ENCODE measurements around the gene SIRT7. TPM values are rescaled to one million over a fixed set of nuclear protein-coding genes. Genes with fewer than 3 reads are reported as not detected.

Gene SIRT7
- total RNA-seq, 2 experiments from 2014 or later, result 55.1 to 61.0 TPM

- Mint-ChIP-seq H3K4me1 (peaks cover 33% of the 10 kb centered on the region), H3K27ac (no peak overlapping the region), H3K36me3 (peaks cover 34% of the 10 kb centered on the region), H3K9me3 (ENCODE audit: low read depth) (no peaks in the 10 kb centered on the region), H3K27me3 (no peaks in the 10 kb centered on the region), H3K4me3 (peak overlapping the region; percentile 17)
- no peak for ATAC-seq
- CTCF ChIA-PET, result interaction anchor here (4.2 kb wide), 1 partner anchor 12 kb away, joined by 26 read pairs; the partner anchor contains the start of gene MAFG
- DNase-seq, result no peak
Measured at GRCh38 chr17:81915331-81915730, 2.6 kb downstream of the SIRT7 start.

GRCh38 chr17:81914103-81914850, 3.7 kb downstream of the SIRT7 start:
- ATAC-seq, result no peak
- Mint-ChIP-seq H3K27ac (no peak overlapping the region), H3K4me3 (no peak overlapping the region), H3K27me3 (no peaks in the 10 kb centered on the region), H3K4me1 (peaks cover 37% of the 10 kb centered on the region), H3K9me3 (ENCODE audit: low read depth) (no peaks in the 10 kb centered on the region), H3K36me3 (peaks cover 34% of the 10 kb centered on the region)
- CTCF ChIA-PET, result interaction anchor here (0.6 to 4.2 kb wide), 3 partner anchors 13 to 292 kb away, joined by 3 to 26 read pairs (median 3); partner anchors contain the start of genes MAFG and PYCR1
- DNase-seq, result no peak

- Mint-ChIP-seq H3K27me3 (no peaks in the 10 kb centered on the region), H3K4me3 (no peak overlapping the region), H3K27ac (no peak overlapping the region), H3K4me1 (peaks cover 33% of the 10 kb centered on the region), H3K36me3 (peaks cover 34% of the 10 kb centered on the region), H3K9me3 (ENCODE audit: low read depth) (no peaks in the 10 kb centered on the region)
- no peak for DNase-seq
- no peak for ATAC-seq
- CTCF ChIA-PET, result interaction anchor here (0.6 to 4.2 kb wide), 5 partner anchors 13 to 293 kb away, joined by 3 to 26 read pairs (median 3); partner anchors contain the start of genes MAFG and PYCR1
Measured at GRCh38 chr17:81913394-81914102, 4.4 kb downstream of the SIRT7 start.

DNA sequence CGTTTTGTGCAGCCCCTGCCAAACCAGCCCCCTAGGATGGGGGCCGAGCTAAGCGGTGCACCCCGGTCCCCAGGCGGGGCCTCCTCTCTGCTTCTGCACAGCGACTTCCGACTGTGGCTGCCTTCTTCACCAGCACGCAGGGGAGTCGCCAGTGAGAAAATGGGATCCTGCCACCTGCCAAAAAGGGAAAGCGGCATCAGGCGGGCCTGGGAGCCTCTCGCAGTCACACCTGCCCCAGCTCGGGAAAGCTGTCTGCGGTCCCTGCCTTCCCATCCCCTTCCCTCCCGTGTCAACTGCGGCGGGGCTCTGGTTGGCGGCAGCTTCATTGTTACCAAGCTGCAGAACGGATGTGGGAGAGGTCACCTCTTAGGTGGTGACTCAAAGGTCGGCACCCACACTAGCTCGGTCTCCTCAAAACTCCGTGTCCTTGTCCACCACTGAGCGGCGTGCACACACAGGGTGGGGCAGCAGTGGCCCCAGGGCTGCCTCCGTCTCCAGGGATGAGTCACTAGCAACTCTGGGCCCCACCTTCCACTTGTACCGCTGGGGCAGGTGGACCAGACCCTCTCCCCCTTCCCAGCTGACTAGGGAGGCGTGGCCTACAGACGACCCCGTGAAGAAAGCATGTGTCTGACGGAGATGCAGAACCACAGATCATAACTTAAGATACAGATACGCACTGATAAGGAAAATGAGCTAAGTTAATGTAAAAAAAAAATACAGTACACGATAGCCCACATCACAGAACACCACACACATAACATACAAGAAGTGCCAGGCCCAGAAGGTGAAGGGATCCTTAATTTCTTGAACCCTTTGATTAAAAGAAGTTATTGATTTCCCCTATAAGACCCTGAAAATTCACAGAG, 5.3 kb downstream of the SIRT7 start:
- peaks cover 28% of the 10 kb centered on the region for H3K4me1 Mint-ChIP-seq
- H3K4me3 Mint-ChIP-seq, result no peak overlapping the region
- peaks cover 32% of the 10 kb centered on the region for H3K36me3 Mint-ChIP-seq
- no peak for ATAC-seq
- no peak overlapping the region for H3K27ac Mint-ChIP-seq
- H3K27me3 Mint-ChIP-seq, result no peaks in the 10 kb centered on the region
- no peaks in the 10 kb centered on the region for H3K9me3 Mint-ChIP-seq (ENCODE audit: low read depth)
- DNase-seq, result no peak
- CTCF ChIA-PET, result interaction anchor here (0.9 to 1.0 kb wide), 3 partner anchors 14 to 107 kb away, joined by 3 to 4 read pairs (median 3); partner anchors contain the start of gene MAFG

- Mint-ChIP-seq H3K4me1 (peaks cover 23% of the 10 kb centered on the region), H3K27ac (no peak overlapping the region), H3K9me3 (ENCODE audit: low read depth) (no peaks in the 10 kb centered on the region), H3K27me3 (no peaks in the 10 kb centered on the region), H3K4me3 (peak overlapping the region; percentile 24), H3K36me3 (peaks cover 32% of the 10 kb centered on the region)
- DNase-seq, result no peak
- ATAC-seq, result no peak
- CTCF ChIA-PET, result interaction anchor here (0.9 kb wide), 1 partner anchor 15 kb away, joined by 3 read pairs; the partner anchor contains the start of gene MAFG
Measured at GRCh38 chr17:81911969-81912368, 6.0 kb downstream of the SIRT7 start.

DNA sequence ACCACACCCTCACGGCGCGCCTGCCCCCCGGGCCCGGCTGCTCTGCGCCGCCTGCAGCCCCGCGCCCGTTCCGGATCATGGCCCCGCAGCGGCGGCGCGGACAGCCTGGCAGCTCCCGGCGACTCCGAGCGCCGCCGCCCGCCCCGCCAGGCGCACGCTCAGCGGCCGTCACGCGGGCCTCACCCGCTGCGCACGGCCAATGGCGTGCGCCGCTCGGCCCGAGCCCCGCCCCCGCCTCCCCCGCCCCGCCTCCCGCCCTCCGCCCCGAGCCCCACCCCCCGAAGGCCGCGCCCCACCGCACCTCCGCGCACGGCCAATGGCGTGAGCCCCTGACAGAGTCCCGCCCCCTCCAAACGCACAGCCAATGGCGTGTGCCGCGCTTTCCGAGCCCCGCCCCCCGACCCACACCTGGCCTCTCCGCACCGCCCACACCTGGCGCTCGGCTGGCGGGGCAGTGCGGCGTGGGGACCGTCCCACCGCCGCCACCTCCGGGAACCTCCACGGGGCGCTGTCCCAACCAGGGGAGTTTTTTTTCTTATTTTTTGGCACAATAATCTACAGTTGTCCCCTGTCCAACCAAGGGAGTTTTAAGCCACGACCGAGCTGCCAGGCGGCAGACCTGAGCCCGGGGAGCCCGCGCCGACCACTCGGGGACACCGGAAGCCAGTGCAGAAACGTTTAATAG, 6.6 kb downstream of the SIRT7 start, which contains the start of gene PCYT2:
PCYT2 (minus strand) TSS at position 123 of the 685 bp plus-strand sequence; CDS start at position 79, 44 bp downstream.
- Mint-ChIP-seq H3K9me3 (ENCODE audit: low read depth) (no peaks in the 10 kb centered on the region), H3K4me3 (peak within 1 kb of the TSS; percentile 83), H3K4me1 (peaks cover 18% of the 10 kb centered on the region), H3K27me3 (no peaks in the 10 kb centered on the region), H3K36me3 (peaks cover 30% of the 10 kb centered on the region), H3K27ac (peak within 1 kb of the TSS; percentile 70)
- DNase-seq (peak; percentile 94), ATAC-seq (peak; percentile 92)
- CTCF ChIA-PET, result no interaction called here

DNA sequence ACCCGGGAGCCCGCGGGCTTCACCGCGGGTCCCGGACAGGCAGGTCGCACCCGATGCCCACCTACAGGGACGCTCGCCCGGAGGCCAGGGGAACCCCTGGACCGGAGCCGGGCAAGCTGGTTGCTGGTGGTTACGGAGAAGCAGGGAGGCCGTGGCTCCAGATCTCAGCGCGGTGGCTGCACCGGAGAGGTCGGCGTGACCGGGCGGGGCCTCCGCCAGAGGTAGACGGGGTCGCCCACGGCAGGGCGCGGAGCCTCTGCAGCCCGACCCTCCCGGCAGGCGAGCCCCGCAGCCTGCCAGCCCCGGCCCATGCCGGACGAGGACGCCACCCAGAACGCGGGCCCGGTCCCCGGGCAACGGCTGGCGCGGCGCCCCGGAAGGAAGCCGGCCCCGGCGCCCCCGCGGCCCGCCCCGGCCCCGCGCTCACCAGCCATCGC, 7.1 kb downstream of the SIRT7 start:
- Mint-ChIP-seq H3K4me1 (peaks cover 14% of the 10 kb centered on the region), H3K4me3 (peak overlapping the region; percentile 83), H3K27ac (peak overlapping the region; percentile 70), H3K36me3 (peaks cover 27% of the 10 kb centered on the region), H3K27me3 (no peaks in the 10 kb centered on the region), H3K9me3 (ENCODE audit: low read depth) (no peaks in the 10 kb centered on the region)
- DNase-seq (no peak), ATAC-seq (peak; percentile 52)
- CTCF ChIA-PET, result no interaction called here

DNA sequence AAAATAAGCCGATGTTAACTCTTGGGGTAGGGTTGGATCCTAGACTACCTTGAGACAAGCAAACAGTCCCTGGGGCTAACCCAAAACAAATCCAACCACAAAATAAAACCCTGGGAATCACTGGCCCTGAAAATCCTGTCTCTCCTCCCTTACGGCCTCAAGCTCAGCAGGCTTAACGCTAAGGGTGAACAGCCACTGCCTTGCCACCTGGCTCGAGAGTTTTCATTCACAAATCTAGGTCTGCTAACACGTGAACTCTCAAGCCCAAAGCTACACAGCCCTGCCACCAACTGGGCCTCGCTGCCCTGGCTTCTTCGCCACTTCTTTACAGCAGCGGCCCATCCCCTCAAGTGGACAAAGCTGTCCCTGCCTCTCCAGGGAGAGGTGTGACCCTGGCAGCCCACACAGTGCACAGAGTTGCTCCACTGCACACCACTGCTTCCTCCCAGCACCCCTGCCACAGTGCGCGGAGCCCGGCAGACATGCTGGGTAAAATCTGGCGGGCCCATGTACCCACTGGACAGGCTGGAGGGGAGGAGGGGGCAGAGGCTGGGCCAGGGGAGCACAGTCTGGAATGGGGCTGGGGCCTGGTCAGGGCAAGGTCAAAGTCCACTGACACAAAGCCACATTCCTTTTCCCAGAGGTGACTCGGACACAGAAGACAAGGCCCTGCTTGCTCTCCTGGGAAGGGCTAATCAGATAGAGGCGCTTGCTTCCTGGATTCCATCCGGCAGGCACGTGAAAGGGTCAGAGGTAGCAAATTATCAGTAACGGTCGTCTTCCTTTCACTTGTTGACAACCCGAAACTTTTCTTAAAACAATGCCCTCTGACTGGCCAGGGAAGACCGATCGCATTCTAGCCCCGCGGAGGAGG, 7.8 kb downstream of the SIRT7 start:
- Mint-ChIP-seq H3K36me3 (peaks cover 21% of the 10 kb centered on the region), H3K9me3 (ENCODE audit: low read depth) (no peaks in the 10 kb centered on the region), H3K27me3 (no peaks in the 10 kb centered on the region), H3K4me3 (peak overlapping the region; percentile 83), H3K27ac (peak overlapping the region; percentile 70), H3K4me1 (peaks cover 12% of the 10 kb centered on the region)
- no peak for DNase-seq
- no peak for ATAC-seq
- CTCF ChIA-PET, result interaction anchor here (1.2 to 1.4 kb wide), 2 partner anchors 12 to 41 kb away, joined by 3 read pairs; no protein-coding TSS in a partner anchor

GRCh38 chr17:81909231-81909630, 8.7 kb downstream of the SIRT7 start:
- H3K4me3 Mint-ChIP-seq, result no peak overlapping the region
- H3K4me1 Mint-ChIP-seq, result peaks cover 11% of the 10 kb centered on the region
- CTCF ChIA-PET, result interaction anchor here (0.8 to 1.4 kb wide), 3 partner anchors 11 to 40 kb away, joined by 3 read pairs; no protein-coding TSS in a partner anchor
- H3K27ac Mint-ChIP-seq, result no peak overlapping the region
- no peaks in the 10 kb centered on the region for H3K9me3 Mint-ChIP-seq (ENCODE audit: low read depth)
- DNase-seq (no peak), ATAC-seq (no peak)
- H3K27me3 Mint-ChIP-seq, result no peaks in the 10 kb centered on the region
- peaks cover 15% of the 10 kb centered on the region for H3K36me3 Mint-ChIP-seq

DNA sequence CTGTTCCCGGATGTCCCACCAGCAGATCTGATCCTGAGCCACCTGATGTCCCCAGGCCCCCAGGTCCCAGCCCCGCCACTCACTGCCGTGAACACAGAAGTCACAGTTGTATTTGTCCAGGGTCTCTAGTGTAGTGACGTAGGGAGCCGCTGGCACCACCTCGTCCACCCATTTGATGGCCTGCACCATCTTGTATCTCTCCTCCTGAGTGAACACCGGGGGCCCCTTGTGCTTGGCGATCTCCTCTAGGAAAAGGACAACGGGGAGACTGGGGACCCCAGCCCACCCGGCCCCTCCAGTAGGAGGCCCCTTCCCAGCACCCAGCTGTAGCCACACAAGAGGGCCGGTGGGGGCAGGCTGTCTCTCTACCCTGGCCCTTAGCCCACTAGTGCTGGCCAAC, 9.2 kb downstream of the SIRT7 start:
- H3K4me3 Mint-ChIP-seq, result no peak overlapping the region
- no peak for DNase-seq
- H3K36me3 Mint-ChIP-seq, result peaks cover 14% of the 10 kb centered on the region

DNA sequence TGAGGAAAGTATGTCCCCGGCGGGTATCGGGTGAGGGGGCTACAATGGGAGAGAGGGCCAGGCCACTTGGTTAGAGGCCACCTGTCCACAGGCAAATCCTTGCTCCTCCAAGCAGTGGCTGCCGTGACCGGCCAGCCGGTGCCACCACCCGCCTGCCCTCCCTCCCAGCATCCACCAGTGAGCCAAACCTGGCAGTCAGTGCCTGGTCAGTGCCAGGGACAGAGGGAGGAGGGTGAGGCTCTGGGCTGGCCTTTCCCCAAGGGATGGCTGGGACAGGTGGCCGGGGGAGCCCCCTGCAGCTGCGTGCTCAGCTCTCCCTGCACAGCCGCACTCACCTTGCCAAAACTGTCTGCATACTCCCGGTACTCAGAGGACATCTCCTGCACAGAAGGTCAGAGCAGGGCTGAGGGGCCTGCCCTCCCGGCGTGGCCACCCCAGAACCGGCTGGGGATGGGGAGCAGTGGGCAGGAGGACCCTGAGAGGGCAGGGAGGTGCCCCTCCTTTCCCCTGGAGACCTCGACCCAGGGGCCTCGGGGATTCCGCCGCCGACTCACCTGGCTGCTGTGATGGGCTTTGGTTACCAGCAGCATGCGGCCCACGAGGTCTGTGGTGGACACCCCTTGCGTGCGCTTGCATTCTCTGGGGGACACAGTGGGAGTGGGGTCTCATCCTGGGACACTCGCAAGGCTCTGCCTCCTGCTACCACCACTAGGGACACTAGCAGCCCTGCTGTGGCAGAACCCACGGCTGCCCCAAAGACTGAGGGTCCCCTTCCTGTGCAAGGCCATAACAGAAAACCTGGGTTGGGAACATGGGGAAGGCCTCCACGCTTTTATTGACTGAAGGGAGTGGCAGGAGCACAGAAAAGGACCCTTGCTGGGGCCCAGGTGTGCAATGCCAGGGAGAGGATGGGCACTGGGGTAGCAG, 10.5 kb downstream of the SIRT7 start:
- H3K9me3 Mint-ChIP-seq (ENCODE audit: low read depth), result no peaks in the 10 kb centered on the region
- CTCF ChIA-PET, result no interaction called here
- H3K36me3 Mint-ChIP-seq, result peaks cover 5% of the 10 kb centered on the region

More for the DNA sequence above, 9.2 kb downstream of the SIRT7 start:
- Mint-ChIP-seq H3K27me3 (no peaks in the 10 kb centered on the region), H3K27ac (no peak overlapping the region), H3K4me1 (peaks cover 11% of the 10 kb centered on the region), H3K9me3 (ENCODE audit: low read depth) (no peaks in the 10 kb centered on the region)
- CTCF ChIA-PET, result interaction anchor here (0.8 kb wide), 1 partner anchor 19 kb away, joined by 3 read pairs; no protein-coding TSS in a partner anchor
- ATAC-seq, result no peak

More for the DNA sequence above, 10.5 kb downstream of the SIRT7 start:
- H3K27ac Mint-ChIP-seq, result no peak overlapping the region
- no peaks in the 10 kb centered on the region for H3K27me3 Mint-ChIP-seq
- DNase-seq (no peak), ATAC-seq (no peak)
- no peak overlapping the region for H3K4me3 Mint-ChIP-seq
- H3K4me1 Mint-ChIP-seq, result peaks cover 9% of the 10 kb centered on the region
